Cardiac septum (tissue), 1 donor: ENCODE results near the gene ANKRD10. TPM values are rescaled to one million over a fixed set of nuclear protein-coding genes. Genes with fewer than 3 reads are reported as not detected.

Experiments used
- DNase-seq: peaks from one replicate; pipeline ENCODE4 v3.0.0-alpha.2; 2020; ENCODE audit warnings: low spot score
- intact Hi-C: fragments of 100-400 bp; cut with DNase I; formaldehyde crosslinking; loops from one replicate; pipeline ENCODE4 v1.14.0; 2022
- total RNA-seq: library from RNA; stranded (reverse); fragmentation: NEBNext Ultra II Directional; extraction: Animal tissue kit (Norgen Biotek cat#: 25700); gene quantifications from one replicate; pipeline ENCODE4 v1.2.1, GENCODE V29; 2021
- donor health status: DM: no; HTN: no; CAD: no.

The ANKRD10 gene
- total RNA-seq, 1 donor from 2014 or later, result 84.4 TPM

DNA sequence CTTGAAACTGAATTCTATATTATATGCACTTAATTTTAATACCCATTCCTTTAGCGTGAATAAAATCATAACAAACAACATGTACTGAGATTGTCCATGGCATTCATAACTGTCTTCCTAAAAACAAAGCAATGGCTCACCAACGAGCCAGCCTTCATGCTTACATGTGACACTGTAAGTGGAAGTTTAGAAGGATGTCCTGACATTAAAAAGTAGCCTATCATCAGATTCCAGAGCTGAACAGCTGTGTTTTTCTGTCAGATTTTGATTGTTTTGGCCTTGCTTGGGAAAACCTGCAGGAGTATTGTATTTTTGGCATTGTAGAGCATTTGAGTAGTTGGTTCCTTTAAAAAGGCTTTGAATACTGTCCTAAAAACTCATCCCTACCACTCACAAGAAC, 21.3 kb downstream of the ANKRD10 start:
- intact Hi-C loops, result no loop called here
- no peak for DNase-seq

DNA sequence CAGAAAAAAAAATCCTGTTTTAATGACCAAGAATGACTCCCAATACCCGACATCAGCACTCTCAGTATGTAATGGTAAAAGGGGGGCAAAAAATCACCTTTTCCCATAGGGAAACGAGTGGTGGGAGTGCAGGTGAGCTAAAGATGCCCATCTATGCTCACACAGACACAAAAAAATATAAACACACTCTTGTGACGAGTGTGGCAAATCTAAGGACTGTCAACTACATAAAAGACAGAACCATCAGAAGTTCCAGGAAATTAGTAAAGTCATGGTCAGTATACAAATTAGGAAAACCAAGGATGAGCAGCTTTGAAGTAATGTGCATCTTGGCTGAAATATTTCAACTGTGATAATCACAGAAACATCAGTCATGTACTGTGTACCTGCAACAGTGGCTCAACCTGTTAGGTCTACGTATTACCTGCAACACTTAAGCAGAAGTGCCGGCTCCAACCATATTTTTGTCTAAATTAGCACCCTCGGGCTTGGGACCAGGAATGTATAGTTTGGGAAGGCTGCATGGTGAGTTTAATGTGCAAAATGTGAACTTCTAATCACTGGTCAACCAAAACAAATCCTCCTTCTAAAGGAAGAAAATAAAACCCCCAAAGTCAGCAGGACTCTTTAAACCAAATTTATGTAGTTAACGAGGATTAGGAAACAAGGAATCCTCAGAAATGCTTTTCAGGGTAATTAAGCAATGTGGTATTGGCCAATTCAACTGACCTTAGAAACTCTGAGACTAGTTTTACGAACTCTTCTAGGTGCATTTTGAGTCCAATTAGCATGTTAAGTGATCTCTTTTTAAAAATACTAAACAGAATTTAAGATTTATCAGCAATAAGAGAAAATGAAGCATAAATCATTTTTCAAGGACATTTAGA, 24.3 kb downstream of the ANKRD10 start:
- intact Hi-C loops, result no loop called here

DNA sequence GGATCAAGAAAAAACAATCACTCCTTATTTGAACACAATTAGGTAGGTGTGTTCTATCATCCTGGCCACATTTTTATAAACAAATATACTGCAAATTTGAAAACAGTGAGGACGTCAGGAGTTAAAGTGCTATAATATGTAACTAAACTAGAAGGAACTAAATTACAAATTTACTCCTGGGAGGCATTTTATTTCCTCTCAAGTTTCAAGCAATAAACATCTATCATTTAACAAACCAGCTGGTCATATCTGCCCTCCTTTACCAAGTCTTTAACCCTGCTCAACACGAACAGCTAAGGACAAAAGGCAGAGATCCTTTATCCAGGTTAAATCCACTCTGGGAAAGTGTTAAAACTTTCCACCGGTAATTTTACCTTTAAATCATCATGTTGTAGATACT, 26.5 kb downstream of the ANKRD10 start:
- no peak for DNase-seq
- intact Hi-C loops, result no loop called here

More for the DNA sequence above, 24.3 kb downstream of the ANKRD10 start:
- DNase-seq, result no peak

DNA sequence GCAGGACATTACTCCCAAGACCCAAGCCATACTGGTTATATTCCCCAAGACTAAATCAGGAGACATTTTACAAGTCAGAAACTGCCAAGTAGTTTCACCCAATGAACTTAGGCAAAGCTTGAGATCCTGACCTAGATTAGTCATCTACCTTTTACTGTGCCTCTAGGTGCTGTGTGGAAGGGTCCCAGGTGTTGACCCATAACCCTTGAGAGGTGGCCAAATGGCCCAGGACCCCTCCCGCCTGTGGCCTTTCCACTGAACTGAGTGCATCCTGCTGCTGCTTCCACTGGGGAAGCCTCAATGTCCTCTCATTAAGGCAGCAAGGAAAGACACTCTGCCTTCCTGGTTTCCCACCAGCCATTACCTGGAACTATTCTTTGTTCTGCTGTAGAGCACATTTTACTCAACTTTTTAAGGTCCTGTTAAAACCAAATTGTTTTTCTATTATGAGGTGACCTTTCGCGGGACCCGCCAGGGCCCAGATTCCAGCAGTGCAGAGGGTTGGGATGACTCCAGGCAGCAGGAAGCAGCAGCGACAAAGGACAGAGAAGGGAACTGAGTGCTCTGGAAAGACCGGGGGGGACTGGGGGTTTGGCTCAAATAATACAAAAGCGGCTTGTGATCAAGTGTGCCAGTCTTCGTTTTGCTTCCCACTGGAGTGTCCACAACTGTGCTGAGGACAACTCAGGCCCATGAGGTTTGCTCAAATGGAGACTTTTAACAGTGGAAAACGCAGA, 27.1 kb downstream of the ANKRD10 start:
- no peak for DNase-seq

DNA sequence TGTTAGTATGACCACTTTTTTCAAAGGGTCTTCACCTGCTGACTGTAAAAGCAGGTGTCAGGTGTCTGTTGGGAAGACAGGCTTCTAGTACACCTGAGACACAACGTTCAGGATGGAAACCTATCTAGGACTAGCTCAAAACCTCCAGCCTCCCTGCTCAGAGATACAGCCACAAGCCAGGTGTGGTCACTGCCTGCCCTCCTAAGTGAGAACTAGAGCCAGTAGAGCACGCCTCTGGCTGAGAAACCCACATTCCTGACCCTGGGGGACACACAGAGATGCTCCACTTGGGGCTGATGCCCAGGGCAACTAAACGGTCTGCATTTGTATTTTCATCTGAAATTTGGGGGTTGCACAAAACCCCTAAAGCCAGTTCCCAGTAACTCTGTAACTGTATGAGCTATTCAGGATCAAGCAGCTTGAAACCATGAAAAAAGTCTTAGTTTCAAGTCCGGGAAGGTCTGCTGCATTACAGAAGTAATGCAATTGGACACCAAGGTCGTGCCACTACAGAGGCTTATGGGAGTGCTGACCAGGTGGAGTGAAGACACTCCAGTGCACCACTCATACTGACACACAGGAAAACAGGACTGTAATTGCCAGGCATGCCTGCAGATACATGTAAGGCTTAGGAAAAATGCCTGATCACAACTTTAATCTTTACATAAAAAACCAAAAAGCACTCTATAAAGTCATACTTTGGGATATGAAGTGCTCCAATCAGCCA, 27.8 kb downstream of the ANKRD10 start:
- intact Hi-C loops, result no loop called here
- DNase-seq, result no peak

More for the DNA sequence above, 27.1 kb downstream of the ANKRD10 start:
- intact Hi-C loops, result no loop called here

DNA sequence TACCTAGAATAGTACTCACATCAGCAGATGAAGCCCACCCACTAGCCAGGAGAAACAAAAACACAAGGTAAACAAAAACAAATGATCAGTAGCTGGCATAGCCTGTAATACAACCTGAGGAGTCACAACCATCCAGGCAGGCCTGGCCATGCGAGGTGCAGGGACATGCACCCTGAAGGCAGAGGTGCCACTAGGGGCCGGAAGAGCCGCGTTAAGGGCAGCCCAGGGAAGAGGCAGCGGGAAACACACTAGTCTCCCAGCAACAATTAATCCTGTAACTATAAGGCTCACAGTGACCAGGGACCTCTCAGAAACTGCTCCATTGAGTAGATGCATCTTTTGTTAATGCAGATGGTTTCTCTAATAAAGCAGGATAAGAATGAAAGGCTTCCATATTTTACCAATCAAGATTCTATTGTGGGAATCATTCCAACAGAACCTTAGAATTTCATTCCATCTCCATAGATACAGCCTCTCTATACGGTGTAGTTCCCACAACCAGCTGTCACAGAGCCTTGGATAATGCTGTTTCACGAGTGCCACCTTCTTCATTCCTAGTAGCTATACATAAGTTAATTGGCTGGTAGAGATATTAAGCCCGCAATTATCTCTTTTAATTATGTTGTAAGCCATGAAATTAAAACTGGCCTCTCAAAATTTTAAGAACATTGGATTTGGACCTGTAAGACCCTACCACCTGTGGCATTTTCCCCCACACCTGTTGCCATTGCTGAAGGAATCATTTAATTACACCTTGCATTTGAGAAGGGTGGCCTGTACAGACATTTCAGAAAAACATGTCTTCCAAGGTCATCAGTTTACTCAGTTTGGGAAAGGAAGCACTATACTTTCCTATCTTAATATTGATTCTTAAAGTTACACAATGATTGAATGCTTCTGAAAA, 28.7 kb downstream of the ANKRD10 start:
- DNase-seq, result no peak
- intact Hi-C loops, result no loop called here

DNA sequence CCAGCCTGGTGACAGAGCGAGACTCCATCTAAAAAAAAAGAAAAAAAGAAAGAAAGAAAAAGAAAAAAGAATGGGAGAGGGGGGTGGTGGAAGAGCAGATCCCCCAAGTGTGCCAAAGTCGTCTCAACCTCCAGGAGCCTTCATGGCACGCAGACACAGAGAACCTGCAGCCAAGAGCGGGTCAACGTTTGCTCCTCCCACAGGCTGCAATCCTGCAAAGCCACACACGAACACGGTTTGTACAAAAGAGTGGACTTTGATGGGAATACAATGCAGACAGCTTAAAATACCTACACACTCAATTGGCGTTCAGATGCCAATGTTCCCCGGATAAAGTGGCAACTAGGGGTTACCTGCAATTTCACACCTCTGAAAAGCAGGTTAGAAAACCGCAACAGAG, 29.4 kb downstream of the ANKRD10 start:
- intact Hi-C loops, result no loop called here
- no peak for DNase-seq

DNA sequence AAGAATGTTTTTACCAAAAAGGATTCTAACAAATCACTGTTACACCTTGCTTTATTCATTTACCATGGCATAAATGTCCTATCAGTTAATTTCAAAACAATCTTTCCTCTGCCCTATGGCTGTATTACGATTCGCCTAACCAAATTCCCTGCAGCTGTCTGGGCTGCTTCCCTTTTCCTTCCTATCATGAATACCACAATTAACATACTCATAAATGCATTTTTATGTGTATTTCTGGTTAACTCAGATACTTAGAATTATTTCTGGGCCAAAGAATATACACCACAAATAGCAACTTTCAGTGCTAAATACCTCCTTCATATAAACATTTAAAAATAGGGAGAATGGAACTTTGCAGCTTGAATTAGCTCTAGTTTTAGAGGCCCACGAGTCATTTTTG, 30.4 kb downstream of the ANKRD10 start:
- DNase-seq, result no peak
- intact Hi-C loops, result no loop called here

DNA sequence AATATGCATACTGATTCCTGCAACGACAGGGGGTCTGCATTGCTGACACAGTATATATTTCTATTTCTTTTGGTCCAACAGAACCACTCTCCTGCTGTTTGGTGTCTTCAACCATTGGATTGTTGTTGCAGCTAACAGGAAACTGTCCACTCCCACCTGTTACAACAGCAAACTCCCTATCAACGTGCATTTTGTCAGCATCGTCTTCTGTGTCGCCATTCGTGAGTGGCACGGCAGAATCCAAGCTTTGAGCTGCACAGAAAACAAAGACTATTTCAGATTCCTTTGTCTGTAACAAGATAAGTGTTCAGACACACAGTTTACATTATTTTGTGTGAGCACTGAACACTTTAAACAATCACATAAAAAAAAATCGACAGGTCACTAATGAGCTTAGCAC, 31.3 kb downstream of the ANKRD10 start:
- intact Hi-C loops, result no loop called here
- DNase-seq, result no peak

DNA sequence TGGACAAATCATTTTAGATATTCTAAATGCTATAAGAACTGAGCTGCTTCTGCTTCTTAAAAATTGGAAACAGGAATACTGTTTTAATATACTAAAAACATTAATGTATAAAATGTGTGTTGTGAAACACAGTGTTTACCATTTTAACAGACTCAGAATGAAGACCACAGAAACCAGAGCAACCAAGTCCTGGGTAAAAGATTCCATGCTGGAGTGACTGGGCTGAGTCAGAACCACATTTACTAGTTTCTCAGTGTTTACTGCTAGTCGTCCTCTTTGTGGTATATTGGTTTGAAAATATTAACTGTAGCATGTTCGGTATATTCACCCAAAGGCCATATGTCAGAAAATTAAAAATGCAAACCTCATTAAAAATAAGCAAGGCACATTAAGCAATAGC, 31.9 kb downstream of the ANKRD10 start:
- intact Hi-C loops, result no loop called here
- DNase-seq, result no peak

DNA sequence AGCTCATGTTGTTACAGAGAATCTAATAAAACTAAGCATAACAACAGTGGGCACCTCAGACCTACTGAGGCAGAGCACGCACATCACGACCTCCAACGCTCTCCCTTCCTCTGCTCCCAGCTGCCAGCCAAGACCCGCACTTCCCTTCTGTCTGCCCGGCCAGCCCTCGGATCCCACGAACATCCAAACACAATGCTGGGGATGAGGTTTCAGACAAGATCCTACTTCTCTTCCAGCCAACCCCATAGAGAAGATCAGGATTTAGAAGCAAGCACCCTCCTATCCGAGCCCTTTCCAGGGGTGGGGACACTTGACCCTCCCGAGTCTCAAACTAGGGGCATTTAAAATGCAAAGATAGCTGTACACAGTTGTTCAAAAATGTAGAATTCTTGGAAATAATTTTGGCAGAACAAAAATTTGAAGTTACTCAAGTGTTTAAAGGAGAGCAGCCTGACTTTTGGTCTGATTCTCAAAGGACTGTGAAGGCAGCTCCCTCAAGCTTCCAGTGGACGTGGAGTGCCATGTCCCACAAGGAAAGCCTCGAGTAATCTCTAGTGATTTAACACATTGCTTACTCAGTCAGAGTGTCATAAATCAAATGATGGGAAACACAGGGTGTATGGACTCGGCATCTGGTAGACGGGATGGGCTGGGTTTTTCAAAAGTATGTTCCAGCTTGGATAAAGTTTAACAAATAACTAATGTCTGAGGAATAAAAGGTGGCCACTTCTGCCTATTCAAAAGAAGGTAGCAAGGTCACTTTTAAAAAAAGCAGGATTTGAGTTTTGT, 32.8 kb downstream of the ANKRD10 start:
- intact Hi-C loops, result no loop called here
- DNase-seq, result no peak

DNA sequence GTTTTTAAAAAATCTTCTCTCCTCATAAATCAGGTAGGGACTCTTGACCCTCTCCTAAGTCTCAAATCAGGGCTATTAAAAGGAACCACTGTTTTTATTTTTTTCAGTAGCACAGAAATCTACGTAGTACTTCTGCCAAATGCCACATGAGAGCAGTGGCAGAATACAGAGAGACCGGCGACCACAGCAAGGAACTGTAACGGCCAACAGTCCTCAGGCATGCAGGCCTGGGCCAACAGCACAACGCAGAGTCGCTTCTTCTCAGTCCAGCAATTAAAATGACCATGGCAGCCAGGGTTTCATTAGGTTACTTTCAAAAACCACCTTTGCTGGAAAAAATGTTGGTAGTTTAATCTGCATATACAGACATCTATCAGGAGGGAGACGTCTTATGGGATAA, 34.2 kb downstream of the ANKRD10 start:
- no peak for DNase-seq
- intact Hi-C loops, result no loop called here

DNA sequence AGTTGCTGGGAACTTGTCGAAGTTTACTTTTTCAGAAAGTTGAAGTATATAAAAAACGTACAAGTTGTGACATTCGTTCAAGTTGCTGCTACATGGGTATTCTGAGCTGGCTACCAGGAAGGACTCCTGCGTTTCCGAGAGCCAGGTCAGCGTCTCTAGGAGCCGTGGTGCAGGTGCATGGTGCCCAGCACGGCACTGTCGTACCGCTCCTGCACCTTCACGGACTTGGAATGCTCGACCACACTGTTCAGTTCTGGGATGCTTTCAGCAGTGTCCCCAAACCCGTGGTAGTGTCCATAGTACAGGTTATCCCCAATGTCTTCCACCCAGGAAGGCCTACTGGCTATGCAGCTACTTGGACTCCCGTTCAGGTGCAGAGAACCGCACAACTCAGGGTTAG, 35.4 kb downstream of the ANKRD10 start:
- intact Hi-C loops, result no loop called here
- DNase-seq, result no peak

DNA sequence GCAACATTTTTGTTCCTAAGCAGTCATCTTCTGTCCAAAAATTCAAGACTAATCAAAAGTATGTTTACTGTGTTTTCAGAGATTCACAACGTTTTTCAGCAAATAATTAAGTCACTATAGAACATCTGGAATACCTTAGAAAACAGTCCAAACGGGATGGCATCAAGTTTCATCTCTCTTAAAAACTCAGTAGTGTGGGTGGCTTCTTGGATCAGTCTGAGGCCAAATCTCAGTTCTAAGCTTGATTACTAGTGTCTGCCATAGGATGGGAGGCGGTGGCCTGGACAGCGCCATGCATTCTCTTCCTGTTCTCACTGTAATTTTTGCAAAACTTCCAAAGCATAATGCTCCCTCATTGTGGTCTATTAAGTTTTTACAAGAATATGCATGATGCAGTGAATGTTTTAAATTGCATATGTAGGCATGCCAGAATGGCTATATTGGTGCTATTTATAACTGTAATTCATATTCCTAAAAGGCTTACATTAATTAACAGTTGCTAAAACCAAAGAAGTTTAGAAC, 37.1 kb downstream of the ANKRD10 start:
- intact Hi-C loops, result no loop called here
- DNase-seq, result no peak

DNA sequence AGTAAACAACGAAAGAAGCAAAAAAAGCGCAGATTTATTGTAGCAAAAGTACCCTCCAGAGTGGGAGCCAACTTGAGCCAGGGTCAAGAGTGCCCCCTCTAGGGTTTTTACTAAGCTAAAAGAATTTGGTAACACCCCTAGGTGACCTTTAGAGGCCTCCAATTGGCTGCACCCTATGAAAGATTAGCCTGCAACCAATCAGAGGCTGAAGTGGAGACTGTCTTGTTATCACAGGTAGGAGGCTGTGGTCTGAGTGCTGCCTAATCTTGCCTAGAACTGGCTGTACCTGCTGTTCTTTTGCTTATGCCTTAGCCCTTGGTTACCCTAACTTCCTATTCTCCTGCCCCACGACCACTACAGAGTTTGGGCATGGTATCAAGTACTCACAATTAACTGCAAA, 38.3 kb downstream of the ANKRD10 start:
- no peak for DNase-seq
- intact Hi-C loops, result no loop called here

DNA sequence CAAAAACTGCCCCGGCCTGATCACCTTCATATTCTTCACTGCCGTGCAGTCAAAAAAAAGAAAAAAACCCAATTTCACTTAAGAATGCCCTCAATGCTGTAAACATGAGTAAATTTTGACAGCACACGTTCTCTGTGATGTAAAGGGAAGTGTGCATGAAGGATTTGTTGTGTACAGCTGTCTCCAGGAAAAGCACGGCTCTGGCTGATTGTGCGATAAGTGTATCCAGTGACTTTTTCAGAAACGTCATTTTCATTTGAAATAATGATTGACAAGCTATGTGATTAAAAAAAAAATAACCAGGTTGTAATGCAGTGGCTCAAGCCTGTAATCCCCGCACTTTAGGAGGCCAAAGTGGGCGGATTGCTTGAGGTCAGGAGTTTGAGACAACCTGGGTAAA, 39.6 kb downstream of the ANKRD10 start:
- intact Hi-C loops, result no loop called here

DNA sequence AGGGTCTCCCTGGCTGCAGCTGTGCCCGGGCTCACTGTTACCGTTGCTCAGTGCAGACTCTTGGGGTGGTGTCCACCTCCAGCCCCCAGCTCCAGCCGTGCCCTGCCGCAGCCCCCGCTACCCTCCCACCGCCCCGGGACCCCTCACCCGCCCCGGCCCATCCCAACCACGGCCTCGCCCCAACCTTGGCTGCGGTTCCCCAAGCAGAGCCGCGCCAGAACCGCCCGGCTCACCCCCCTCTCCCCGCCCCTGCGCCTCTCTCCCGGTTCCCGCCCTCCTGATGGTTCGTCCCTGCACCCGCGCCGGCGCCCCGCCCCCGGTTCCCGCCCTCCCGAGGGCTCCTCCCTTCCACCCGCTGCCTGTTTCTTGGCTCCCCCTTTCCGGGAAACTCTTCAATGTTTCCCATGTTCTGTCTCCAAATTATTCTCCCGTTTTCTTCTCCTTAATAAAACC, 40.3 kb downstream of the ANKRD10 start:
- peak; percentile 88 for DNase-seq
- intact Hi-C loops, result loop anchor here (5.0 kb wide), 1 partner anchor 162 kb away; the partner anchor contains the start of gene ING1

More for the DNA sequence above, 39.6 kb downstream of the ANKRD10 start:
- no peak for DNase-seq
